HCEC 1CT (cell line): ENCODE results near the gene SLC35F5.
"Not testable (repeated sequence)": the region's sequence is repeated elsewhere in the genome, so short reads cannot be mapped to it uniquely, and the experiment has no call there.

Source experiments
- DNase-seq: peaks from one replicate; pipeline ENCODE4 v3.0.0-alpha.2; 2017

SLC35F5 gene

DNA sequence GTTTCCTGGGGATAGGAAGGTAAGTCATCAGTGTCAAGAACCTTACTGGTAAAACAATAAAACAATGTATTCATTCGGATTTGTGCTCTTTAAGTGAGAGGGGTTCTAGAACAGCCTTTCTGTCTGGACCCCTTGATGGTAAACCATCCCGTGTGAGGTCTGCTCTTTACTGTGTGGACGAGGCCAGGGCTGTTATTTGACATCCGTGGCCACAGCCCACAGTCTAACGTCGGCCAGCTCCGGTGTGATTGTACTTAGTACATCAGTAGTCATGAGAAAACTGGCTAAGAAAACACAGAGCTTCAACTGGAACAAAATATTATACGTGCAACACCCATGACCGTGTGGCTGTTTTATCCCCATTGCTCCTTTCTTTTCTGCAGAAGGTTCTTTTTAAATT is 62.0 kb downstream of the SLC35F5 start:
- no peak for DNase-seq

DNA sequence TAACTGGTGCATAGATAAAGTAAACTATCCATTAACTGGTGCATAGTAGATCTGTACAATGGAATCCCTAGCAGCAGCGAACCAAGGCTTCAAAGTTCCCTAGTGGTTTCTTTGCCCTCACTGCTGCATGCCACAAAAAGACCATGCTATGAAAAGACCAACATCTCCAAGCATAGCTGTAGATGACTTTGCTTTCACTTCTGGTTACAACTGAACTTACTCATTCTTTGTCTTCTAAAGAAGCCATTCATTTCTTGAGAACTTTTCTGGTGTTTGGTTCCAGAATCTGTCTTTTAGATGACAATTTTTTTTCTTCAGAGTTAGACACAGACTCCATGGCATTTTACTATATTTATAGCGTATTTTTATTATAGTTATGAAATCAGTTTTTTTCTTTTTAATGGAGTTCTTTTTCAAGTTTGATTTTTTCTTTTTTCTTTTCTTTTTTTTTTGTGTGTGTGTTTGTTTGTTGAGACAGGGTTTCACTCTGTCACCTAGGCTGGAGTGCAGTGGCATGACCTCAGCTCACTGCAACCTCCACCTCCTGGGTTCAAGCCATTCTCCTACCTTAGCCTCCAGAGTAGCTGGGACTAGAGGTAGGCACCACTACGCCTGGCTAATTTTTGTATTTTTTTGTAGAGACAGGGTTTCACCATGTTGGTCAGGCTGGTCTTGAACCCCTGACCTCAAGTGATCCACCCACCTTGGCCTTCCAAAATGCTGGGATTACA is 63.6 kb downstream of the SLC35F5 start:
- DNase-seq = no peak

DNA sequence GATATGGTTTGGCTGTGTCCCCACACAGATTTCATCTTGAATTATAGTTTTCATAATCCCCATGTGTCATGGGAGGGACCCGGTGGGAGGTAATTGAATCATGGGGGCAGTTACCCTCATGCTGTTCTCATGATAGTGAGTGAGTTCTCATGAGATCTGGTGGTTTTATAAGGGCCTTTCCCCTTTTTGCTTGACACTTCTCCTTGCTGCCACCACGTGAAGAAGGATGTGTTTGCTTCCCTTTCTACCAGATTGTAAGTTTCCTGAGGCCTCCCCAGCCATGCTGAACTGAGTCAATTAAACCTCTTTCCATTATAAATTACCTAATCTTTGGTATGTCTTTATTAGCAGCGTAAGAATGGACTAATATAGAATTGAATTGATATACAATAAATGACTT is 65.6 kb downstream of the SLC35F5 start:
- not testable (repeated sequence) for DNase-seq

DNA sequence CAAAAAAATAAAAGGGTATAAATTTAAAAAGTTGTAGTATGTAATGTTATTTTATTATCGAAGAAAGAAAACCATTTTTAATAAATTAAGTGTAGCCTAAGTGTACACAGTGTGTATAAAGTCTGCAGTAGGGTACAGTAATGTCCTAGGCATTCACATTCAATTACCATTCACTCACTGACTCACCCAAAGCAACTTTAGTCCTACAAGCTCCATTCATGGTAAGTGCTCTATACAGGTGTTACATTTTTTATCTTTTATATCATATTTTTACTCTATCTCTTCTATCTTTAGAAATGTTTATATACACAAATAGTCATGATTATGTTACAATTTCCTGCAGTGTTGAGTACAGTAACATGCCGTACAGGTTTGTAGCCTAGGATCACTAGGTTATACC is 69.9 kb downstream of the SLC35F5 start:
- peak; percentile 37 for DNase-seq

DNA sequence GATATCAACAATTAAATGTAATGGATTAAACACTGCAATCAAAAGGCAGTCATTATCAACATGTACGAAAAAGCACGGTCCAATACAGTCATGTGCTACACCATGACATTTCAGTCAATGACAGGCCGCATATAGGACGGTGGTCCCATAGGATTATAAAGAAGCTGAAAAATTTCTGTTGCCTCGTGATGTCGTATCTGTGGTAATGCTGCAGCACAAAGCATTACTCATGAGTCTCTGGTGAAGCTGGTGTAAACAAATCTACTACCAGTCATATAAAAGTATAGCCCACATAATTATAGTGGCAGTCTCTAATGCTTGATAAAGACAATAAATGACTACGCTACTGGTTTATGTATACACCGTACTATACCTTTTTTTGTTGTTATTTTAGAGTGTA is 71.0 kb downstream of the SLC35F5 start:
- peak; percentile 50 for DNase-seq

DNA sequence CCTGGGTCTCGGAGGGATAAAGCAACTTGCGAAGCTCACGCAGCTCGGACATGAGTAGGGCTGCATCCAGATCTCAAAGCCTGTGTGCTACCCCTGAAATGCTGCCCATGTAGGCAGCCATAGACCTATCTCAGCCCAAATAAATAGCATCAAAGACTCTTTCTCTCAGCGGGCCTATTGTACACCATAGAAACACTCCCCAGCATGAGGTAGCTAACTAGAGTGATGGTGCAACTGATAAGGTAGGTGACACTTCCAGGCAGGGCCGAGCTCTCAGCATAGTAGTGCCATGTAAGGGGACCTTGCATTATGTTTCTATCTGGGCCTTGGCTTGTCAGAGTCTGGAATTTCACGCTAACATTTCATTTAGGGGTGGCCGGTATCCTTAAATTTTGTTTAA is 77.0 kb downstream of the SLC35F5 start:
- DNase-seq = no peak

DNA sequence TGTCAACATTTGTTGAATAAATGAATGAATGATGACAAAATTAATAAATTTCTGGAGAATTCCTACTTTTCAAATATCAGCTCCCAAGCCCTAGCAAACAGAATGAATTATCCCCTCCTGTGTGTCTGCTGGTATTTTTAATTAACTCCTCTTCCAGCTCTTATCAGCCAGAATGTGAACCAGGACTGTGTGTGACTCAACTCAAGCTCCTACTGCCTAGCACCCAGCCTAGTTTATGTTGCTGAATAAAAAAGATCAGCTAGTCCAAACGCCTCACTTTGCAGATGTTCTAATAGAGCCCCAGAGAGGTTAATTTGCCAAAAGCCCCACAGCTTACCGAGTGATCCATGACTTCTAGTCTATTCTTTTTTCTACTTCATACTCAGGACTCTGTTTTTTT is 79.1 kb downstream of the SLC35F5 start:
- DNase-seq = no peak

DNA sequence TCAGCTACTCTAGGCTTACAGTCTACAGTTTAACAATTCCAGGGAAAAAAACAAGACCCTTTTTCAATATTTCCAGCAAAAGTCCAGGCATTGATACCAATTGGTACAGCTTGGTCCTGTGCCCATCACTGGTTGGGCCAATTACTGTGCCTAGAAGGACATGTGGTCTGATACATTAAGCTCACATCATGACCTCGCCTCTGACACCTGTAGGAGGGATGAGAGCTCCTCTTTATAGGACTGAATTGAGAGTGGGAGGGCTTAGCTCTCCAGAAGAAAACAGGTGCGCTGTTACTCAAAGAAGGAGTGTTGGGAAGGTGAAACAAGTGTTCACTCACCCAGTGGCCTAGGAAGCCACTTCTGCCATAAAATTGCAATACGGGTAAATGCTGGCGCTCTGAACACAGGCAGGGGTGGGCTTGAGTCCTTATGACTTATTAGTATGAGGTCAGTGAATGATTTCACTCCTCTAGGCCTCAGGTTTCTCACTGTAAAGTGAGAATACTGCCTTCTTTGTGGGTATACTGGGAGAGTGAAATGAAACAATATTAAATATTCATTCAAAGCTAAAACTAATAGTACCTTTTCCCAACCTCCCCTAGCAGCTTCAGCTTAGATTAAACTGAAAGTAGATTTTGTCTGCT is 79.7 kb downstream of the SLC35F5 start:
- DNase-seq = no peak

DNA sequence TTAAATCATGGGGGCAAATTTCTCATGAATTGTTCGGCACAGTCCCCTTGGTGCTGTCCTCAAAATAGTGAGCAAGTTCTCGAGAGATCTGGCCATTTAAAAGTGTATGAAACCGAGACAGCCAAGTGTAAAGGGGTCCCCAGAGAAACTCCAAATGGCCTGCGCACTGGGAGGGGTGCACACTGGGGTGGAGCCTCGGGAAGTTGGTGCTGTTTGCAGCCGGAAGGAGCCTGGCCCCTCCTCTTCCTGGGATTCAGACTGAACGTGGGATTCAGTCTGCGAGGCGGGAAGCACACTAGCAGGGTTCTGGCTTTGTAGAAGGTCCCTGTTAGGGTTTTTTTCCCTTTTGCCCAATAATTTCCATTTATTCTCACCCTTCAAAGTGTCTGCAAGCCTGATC is 80.6 kb downstream of the SLC35F5 start:
- no peak for DNase-seq

DNA sequence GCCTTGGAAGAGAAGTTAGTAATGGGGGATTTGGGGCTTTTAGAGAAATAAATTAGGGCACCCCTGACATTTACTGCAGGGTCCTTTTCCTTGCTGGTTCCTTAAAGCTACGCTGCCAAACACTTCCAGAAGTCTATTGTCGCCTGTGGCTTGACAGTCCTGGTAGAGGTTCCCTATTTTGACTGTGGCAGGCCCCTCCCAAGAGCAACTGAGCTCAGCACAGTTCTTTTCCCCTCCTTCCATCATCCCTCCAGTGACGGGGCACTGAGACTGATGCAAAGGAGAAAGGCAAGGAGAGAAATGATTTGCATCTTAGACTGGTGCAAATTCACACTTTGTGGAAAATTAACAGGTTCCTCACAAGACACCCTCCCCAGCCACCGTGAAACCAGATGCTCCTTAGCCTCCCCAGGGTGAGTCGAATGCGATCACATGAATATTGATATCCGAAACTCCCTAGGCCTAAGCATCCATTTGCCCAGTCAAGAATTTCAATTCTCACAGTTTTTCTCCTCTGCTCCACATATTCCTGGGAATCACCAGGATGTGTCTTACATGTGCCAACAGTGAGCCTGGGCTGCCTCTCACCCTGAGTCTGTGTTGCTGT is 84.0 kb downstream of the SLC35F5 start:
- no peak for DNase-seq

DNA sequence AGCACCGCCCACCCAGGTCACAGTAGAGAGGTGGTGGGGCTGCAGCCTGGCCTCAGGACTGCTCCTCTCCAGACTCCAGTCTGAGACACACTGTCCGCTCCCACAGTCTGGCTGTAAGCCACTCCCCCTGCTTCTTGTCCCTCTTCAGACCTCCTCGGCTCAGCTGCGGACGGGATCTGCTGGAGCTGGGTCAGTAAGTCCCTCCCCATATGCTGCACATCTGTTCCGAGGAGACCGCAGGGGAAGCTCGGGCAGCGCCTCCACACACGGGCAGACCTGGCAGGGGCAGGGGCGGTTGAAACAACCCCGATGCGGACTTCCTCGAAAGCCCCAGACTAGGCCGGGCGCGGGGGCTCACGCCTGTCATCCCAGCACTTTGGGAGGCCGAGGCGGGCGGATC is 87.4 kb downstream of the SLC35F5 start:
- DNase-seq = not testable (repeated sequence)

DNA sequence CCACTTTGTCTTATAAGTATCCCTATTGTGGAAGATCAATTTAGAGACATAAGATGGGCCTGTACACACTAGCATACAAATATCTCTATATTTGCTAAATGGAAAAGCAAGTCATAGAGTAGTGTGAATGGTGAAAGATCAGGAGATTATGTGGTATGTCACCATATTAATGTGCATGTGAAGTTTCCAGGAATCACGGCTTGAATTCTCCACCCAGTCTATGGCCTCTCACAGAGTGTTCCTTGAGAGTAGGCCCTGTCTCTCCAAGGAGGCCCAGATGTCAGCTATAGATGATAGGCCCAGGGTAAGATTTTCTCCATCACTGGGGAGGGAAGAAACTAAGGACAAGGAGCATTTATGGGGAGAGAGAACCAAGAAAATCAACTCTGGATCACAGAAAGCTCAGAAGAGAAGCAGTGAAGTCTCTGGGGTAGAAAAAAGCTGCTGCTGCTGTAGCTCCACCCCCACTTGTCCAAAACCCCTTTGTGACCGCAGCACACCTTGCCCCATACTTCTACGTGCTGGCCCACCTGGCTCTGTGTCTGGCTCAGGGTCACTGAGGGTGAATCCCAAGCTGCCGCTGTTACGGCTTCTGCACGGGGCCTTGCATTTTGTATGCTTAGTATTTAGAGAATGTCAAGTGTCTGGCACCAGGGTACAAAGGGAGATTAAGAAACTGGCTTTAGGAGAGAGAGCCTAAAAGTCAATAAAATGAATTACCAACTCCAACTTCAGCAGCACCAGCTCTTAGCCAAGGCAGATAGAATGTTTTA is 91.5 kb downstream of the SLC35F5 start:
- not testable (repeated sequence) for DNase-seq

DNA sequence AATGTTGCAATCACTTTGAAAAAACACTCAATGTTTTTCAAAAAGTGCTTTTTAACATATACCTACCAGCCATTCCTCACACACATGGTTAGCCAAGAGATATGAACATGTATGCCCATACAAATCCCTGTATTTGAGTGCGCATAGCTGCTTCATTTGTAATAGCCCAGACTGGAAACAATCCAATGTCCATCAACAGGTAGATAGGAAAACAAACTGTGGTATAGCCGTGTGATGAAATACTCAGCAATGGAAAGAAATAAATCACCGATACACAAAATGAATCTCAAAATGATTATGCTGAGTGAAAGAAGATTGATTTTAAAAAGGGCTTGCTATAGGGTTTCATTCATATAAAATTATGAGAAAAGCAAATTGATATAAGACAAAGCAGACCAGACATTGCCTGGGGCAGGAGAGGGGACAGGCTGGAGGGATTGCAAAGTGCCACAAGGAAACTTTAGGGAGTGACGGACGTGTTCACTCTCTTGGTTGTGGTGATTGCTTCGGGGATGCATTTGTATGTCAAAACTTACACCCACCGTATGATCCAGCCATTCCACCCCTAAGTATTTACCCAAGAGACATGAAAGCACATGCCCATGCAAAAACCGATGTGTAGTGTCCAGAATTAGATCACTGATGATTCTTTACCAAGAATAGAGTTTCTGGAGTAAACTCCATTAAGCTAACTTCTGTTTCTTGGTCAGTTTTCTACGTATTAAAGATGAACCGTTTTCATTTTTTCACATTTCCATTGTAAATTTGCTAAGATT is 93.0 kb downstream of the SLC35F5 start:
- not testable (repeated sequence) for DNase-seq
